ENCODE data around the gene PRMT2.
A peak's percentile ranks its signal among the peaks of the same experiment; 100 is the strongest.
"Not testable (repeated sequence)": the region's sequence is repeated elsewhere in the genome, so short reads cannot be mapped to it uniquely, and the experiment has no call there.

PRMT2 gene

GRCh38 chr21:46618738-46619379, 16.6 kb upstream of the PRMT2 start:
- no peak for DNase-seq

- DNase-seq = no peak
Measured at GRCh38 chr21:46619846-46620245, 15.6 kb upstream of the PRMT2 start.

GRCh38 chr21:46620846-46621245, 14.6 kb upstream of the PRMT2 start:
- no peak for DNase-seq

- no peak for DNase-seq
Measured at GRCh38 chr21:46621457-46622182, 13.9 kb upstream of the PRMT2 start.

GRCh38 chr21:46622226-46622625, 13.2 kb upstream of the PRMT2 start:
- DNase-seq = no peak

- no peak for DNase-seq
Measured at GRCh38 chr21:46624050-46624449, 11.4 kb upstream of the PRMT2 start.

GRCh38 chr21:46625759-46626158, 9.7 kb upstream of the PRMT2 start:
- no peak for DNase-seq

- DNase-seq = no peak
Measured at GRCh38 chr21:46626536-46626935, 8.9 kb upstream of the PRMT2 start.

GRCh38 chr21:46626975-46627501, 8.4 kb upstream of the PRMT2 start:
- no peak for DNase-seq

GRCh38 chr21:46627726-46628125, 7.7 kb upstream of the PRMT2 start:
- DNase-seq = no peak

- DNase-seq = no peak
Measured at GRCh38 chr21:46628868-46629267, 6.6 kb upstream of the PRMT2 start.

GRCh38 chr21:46630915-46631314, 4.6 kb upstream of the PRMT2 start:
- not testable (repeated sequence) for DNase-seq

GRCh38 chr21:46633566-46633965, 1.9 kb upstream of the PRMT2 start:
- no peak for DNase-seq

- no peak for DNase-seq
Measured at GRCh38 chr21:46634427-46634826, 1.0 kb upstream of the PRMT2 start.

- peak; percentile 10 for DNase-seq
Measured at GRCh38 chr21:46634966-46635323, 529 bp upstream of the PRMT2 start.

- DNase-seq = no peak
Measured at GRCh38 chr21:46636181-46636512, 673 bp downstream of the PRMT2 start.

- no peak for DNase-seq
Measured at GRCh38 chr21:46636550-46637285, 1.2 kb downstream of the PRMT2 start.

GRCh38 chr21:46637952-46638746, 2.7 kb downstream of the PRMT2 start:
- no peak for DNase-seq

GRCh38 chr21:46639489-46640386, 4.3 kb downstream of the PRMT2 start:
- no peak for DNase-seq

GRCh38 chr21:46641656-46642055, 6.2 kb downstream of the PRMT2 start:
- DNase-seq = no peak

GRCh38 chr21:46643379-46644177, 8.1 kb downstream of the PRMT2 start:
- DNase-seq = no peak
